HG03558 (cell line): Measurements from ENCODE around the gene MAPK1.
"Not testable (repeated sequence)": the region's sequence is repeated elsewhere in the genome, so short reads cannot be mapped to it uniquely, and the experiment has no call there.

Source experiments
- ATAC-seq: cut with Tn5 transposase; IDR thresholded peaks from one replicate; pipeline ENCODE4 v1.9.1; 2021; ENCODE audit warnings: moderate number of reproducible peaks; ENCODE audit not compliant: unreplicated experiment; ENCODE audit errors: extremely low read depth

The MAPK1 gene

GRCh38 chr22:21796231-21796630, 71.2 kb downstream of the MAPK1 start:
- ATAC-seq, result no peak

DNA sequence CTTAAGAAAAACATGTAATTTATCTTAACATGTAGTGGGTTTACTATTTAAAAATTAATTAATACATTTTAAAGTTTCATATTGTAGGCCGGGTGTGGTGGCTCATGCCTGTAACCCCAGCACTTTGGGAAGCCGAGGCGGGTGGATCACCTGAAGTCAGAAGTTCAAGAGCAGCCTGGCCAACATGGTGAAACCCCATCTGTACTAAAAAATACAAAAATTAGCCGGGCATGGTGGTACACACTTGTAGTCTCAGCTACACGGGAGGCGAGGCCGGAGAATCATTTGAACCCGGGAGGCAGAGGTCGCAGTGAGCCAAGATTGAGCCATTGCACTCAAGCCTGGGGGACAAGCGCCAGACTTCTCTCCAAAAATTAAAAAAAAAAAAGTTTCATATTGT, 73.7 kb downstream of the MAPK1 start:
- not testable (repeated sequence) for ATAC-seq

- ATAC-seq, result no peak
Observed at GRCh38 chr22:21791635-21792625, 75.5 kb downstream of the MAPK1 start.

DNA sequence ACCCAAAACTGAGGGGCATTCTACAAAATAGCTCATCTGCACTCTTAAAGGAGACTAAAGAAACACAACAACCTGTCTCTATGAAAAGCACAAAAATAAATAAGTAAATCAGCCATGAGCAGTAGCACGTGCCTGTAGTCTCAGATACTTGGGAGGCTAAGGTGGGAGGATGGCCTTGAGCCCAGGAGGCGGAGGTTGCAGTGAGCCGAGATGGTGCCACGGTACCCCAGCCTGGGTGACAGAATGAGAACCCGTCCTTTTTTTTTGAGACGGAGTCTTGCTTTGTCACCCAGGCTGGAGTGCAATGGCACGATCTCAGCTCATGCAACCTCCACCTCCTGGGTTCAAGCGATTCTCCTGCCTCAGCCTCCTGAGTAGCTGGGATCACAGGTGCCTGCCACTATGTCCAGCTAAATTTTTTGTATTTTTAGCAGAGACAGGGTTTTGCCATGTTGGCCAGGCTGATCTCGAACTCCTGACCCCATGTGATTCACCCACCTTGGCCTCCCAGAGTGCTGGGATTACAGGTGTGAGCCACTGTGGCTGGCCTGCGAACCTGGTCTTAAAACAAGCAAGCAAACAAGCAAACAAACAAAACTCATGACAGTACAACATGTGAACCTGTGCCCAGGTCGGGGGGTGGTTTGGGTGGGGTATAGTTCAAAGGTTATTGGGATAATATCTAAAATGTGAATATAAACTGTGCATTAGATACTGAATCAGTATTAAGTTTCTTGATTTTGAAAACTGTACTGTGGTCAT, 76.4 kb downstream of the MAPK1 start:
- ATAC-seq, result not testable (repeated sequence)

DNA sequence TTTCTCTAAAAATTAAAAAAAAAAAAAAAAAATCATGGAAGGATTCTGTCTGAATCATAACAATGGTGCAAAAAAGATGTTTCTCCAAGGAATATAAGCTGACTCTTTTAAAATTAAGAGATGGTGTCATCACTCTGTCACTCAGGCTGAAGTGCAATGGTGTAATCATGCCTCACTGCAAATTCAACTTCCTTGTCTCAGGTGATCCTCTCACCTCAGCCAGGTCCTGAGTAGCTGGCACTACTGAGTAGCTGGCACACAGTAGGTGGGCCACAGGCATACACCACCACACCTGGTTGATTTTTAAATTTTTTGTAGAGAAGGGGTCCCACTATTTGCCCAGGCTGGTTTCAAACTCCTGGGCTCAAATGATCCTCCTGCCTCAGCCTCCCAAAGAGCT, 77.1 kb downstream of the MAPK1 start:
- no peak for ATAC-seq

GRCh38 chr22:21787565-21787964, 79.9 kb downstream of the MAPK1 start:
- not testable (repeated sequence) for ATAC-seq

DNA sequence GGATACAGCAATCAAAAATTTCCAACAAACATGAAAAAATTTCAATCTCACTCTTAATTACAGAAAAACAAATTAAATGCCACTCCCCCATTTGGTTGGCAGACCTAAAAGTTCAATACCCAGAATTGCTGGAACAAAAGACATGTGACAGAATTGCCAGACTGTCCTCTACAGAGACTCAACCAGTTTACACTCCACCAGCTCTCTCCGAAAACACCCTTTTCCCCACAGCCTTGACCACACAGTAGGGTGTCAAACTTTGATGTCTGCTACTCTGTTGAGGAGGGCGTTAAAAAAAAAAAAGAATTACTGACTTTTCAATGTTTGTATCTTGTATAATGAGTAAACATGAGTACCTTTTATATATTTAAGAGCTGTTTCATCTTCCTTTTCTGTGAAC, 87.2 kb downstream of the MAPK1 start:
- ATAC-seq, result no peak

DNA sequence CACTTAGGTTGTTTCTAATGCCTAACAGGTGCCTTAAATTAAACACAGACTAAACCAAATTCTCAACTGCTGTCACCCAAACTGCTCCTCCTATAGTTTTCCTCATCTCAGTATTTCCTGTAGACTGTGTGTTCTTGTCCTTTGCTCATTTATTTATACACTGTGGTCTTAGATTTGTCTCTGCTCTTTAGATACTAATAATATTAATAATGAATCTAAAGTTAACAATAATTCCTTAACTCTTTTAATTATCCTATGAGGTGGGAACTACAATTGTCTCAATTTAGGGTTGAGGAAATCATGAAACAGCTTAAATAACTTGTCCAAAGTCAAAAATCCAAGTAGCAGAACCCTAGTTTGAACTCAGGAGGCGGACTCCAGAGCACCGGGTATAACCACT, 88.0 kb downstream of the MAPK1 start:
- no peak for ATAC-seq

DNA sequence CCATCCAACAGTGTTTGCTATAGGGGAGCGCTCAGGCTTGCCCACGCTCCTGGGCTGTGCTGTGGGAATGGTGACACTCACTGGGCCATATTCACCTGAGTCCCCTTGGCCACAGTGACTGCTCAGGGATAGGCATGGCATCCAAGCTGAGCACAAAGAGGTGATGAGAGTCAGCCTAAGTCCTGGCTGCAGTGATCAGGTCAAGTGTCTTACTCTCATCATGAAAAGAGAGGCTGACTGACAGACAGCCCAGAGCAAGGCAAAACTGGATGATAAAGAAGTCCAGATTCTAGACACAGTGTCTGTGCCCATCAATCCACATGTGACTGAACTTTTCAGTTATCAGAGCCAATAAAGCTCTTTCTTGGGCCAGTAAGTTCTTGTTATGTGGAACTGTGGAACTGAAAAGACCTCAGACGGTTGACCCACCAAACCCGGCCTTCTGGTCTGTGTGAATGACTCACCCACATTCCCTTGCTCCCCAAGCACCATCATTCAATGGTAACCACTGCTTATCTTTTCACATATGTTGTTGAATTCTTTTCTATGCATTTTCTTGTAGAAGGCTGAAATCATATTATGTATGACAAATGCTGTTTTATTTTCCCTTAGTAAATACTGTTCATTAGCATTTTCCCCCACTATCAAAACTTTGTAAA, 88.6 kb downstream of the MAPK1 start:
- no peak for ATAC-seq

- ATAC-seq, result no peak
Observed at GRCh38 chr22:21771631-21771976, 95.8 kb downstream of the MAPK1 start.

DNA sequence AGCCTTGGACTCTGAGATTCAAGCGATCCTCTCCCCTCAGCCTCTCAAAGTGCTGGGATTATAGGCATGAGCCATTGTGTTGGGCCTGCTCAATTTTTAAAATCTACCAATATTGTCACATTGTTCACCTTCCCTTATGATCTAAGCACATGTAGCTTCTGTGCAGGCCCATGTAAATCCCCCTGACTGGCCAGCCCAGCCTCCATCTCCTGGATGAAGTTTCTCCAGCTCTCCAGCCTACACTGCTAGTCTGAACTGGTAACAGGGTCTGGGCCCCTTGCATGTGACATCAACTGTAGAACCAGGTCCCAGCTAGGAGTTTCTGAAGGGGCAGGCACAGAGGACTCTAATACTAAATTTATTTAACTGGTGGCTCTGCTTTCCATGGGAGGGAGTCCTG, 99.0 kb downstream of the MAPK1 start:
- no peak for ATAC-seq

- no peak for ATAC-seq
Observed at GRCh38 chr22:21766691-21767462, 100.6 kb downstream of the MAPK1 start.

- ATAC-seq, result no peak
Observed at GRCh38 chr22:21765909-21766529, 101.4 kb downstream of the MAPK1 start.

- no peak for ATAC-seq
Observed at GRCh38 chr22:21764038-21764804, 103.2 kb downstream of the MAPK1 start.

GRCh38 chr22:21762712-21763581, 104.5 kb downstream of the MAPK1 start:
- no peak for ATAC-seq

DNA sequence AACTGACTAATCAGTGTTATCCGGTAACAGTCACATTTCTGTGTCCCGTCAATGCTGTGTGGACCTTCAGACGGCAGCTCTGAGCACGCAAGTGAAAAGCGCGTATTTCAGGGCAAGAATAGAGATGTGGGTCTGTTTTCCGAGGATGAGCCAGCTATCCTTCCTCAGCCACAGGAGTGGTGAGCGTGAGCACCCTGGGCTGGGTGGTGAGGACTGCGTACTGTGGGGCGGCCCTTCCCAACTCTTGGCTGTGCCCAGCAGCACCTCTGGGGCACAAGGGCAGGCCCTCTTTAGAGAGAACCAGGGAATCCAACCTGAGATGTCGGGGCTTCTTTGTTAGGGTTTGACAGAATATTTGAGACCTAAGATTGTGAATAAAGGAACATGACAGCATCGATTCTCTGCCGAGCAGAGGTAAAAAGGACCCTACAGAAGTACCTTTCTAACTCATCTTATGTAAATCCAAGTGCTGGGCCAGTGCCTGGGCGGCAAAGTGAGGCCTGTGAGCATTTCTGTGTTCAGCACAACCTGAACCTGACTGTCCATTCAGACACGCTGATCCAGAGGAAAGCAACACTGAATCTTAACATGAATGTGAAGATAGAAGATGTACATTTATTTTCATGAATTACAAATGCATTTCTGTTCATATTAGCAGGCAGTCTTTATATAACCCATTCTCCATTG, 105.3 kb downstream of the MAPK1 start:
- no peak for ATAC-seq

DNA sequence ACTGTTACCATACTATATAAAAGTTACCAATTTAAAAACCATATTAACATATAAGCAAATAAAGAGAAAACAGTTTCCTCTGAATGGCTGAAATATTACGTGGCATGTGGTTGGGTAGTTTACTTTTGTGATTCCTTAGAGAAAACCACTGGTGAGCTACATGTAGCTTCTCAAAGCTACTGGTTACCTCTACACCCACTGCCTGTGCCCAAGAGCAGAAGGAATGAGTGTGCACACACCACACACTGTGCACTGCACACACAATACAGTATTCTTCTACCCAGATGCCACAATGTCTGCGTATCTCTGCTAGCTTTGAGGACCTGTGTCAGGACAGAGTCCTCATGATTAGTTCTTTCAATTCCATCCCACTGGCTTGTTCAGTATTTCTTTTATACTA, 106.4 kb downstream of the MAPK1 start:
- ATAC-seq, result no peak
